Measurements from ENCODE around the gene DTD1. TPM values are rescaled to one million over a fixed set of nuclear protein-coding genes. Genes with fewer than 3 reads are reported as not detected.

The DTD1 gene
- total RNA-seq, 2 experiments from 2014 or later: 31.9 to 33.5 TPM

GRCh38 chr20:18580012-18580411, 7.8 kb upstream of the DTD1 start:
- no peaks in the 10 kb centered on the region for H3K9me3 Mint-ChIP-seq (ENCODE audit: low read depth)
- ATAC-seq: no peak
- no peak overlapping the region for H3K27ac Mint-ChIP-seq
- H3K4me1 Mint-ChIP-seq: peaks cover 4% of the 10 kb centered on the region
- DNase-seq: no peak
- CTCF ChIA-PET: interaction anchor here (1.1 kb wide), 1 partner anchor 65 kb away, joined by 4 read pairs; no protein-coding TSS in a partner anchor
- H3K36me3 Mint-ChIP-seq: no peaks in the 10 kb centered on the region
- H3K27me3 Mint-ChIP-seq: peaks cover 6% of the 10 kb centered on the region
- H3K4me3 Mint-ChIP-seq: no peak overlapping the region

- DNase-seq (no peak), ATAC-seq (no peak)
- no peaks in the 10 kb centered on the region for H3K9me3 Mint-ChIP-seq (ENCODE audit: low read depth)
- H3K4me1 Mint-ChIP-seq: peaks cover 25% of the 10 kb centered on the region
- no peaks in the 10 kb centered on the region for H3K36me3 Mint-ChIP-seq
- peaks cover 12% of the 10 kb centered on the region for H3K27me3 Mint-ChIP-seq
- CTCF ChIA-PET: interaction anchor here (1.4 to 1.5 kb wide), 3 partner anchors 13 to 76 kb away, joined by 3 to 9 read pairs (median 4); no protein-coding TSS in a partner anchor
- H3K27ac Mint-ChIP-seq: no peak overlapping the region
- H3K4me3 Mint-ChIP-seq: no peak overlapping the region
These were observed 2.7 kb upstream of the DTD1 start for GRCh38 chr20:18585134-18585533.

GRCh38 chr20:18588574-18588933, 700 bp downstream of the DTD1 start:
- Mint-ChIP-seq H3K9me3 (ENCODE audit: low read depth) (no peaks in the 10 kb centered on the region), H3K36me3 (no peaks in the 10 kb centered on the region), H3K4me3 (peak overlapping the region; percentile 88), H3K27me3 (peaks cover 12% of the 10 kb centered on the region), H3K27ac (peak overlapping the region; percentile 83), H3K4me1 (peaks cover 25% of the 10 kb centered on the region)
- DNase-seq (no peak), ATAC-seq (no peak)
- CTCF ChIA-PET: interaction anchor here (0.6 to 1.3 kb wide), 5 partner anchors 10 to 180 kb away, joined by 3 to 5 read pairs (median 3); partner anchors contain the start of gene RBBP9

GRCh38 chr20:18589941-18590674, 2.3 kb downstream of the DTD1 start:
- ATAC-seq (no peak), DNase-seq (no peak)
- no peaks in the 10 kb centered on the region for H3K9me3 Mint-ChIP-seq (ENCODE audit: low read depth)
- H3K4me1 Mint-ChIP-seq: peaks cover 25% of the 10 kb centered on the region
- no peak overlapping the region for H3K27ac Mint-ChIP-seq
- peaks cover 4% of the 10 kb centered on the region for H3K27me3 Mint-ChIP-seq
- H3K36me3 Mint-ChIP-seq: no peaks in the 10 kb centered on the region
- no peak overlapping the region for H3K4me3 Mint-ChIP-seq
- CTCF ChIA-PET: interaction anchor here (1.1 to 1.2 kb wide), 3 partner anchors 178 to 204 kb away, joined by 3 to 4 read pairs (median 3); no protein-coding TSS in a partner anchor

- Mint-ChIP-seq H3K9me3 (ENCODE audit: low read depth) (no peaks in the 10 kb centered on the region), H3K36me3 (peaks cover 24% of the 10 kb centered on the region), H3K27ac (no peak overlapping the region), H3K4me1 (no peaks in the 10 kb centered on the region), H3K27me3 (no peaks in the 10 kb centered on the region), H3K4me3 (no peak overlapping the region)
- CTCF ChIA-PET: no interaction called here
- DNase-seq (no peak), ATAC-seq (no peak)
These were observed 8.4 kb downstream of the DTD1 start for GRCh38 chr20:18596270-18596669.

GRCh38 chr20:18609741-18610140, 21.9 kb downstream of the DTD1 start:
- Mint-ChIP-seq H3K9me3 (ENCODE audit: low read depth) (no peaks in the 10 kb centered on the region), H3K36me3 (peaks cover 1% of the 10 kb centered on the region), H3K4me3 (no peak overlapping the region), H3K4me1 (no peaks in the 10 kb centered on the region), H3K27ac (no peak overlapping the region), H3K27me3 (no peaks in the 10 kb centered on the region)
- CTCF ChIA-PET: no interaction called here
- no peak for DNase-seq
- ATAC-seq: no peak

- H3K4me1 Mint-ChIP-seq: no peaks in the 10 kb centered on the region
- H3K36me3 Mint-ChIP-seq: peaks cover 3% of the 10 kb centered on the region
- H3K4me3 Mint-ChIP-seq: no peak overlapping the region
- CTCF ChIA-PET: no interaction called here
- no peak overlapping the region for H3K27ac Mint-ChIP-seq
- no peak for DNase-seq
- no peaks in the 10 kb centered on the region for H3K27me3 Mint-ChIP-seq
- ATAC-seq: no peak
- H3K9me3 Mint-ChIP-seq (ENCODE audit: low read depth): no peaks in the 10 kb centered on the region
These were observed 23.6 kb downstream of the DTD1 start for GRCh38 chr20:18611492-18611891.

GRCh38 chr20:18613553-18613952, 25.7 kb downstream of the DTD1 start:
- Mint-ChIP-seq H3K27me3 (no peaks in the 10 kb centered on the region), H3K36me3 (peaks cover 6% of the 10 kb centered on the region), H3K4me3 (no peak overlapping the region), H3K27ac (no peak overlapping the region), H3K9me3 (ENCODE audit: low read depth) (no peaks in the 10 kb centered on the region), H3K4me1 (no peaks in the 10 kb centered on the region)
- ATAC-seq (no peak), DNase-seq (no peak)
- CTCF ChIA-PET: no interaction called here

GRCh38 chr20:18614244-18614643, 26.4 kb downstream of the DTD1 start:
- ATAC-seq (no peak), DNase-seq (no peak)
- H3K36me3 Mint-ChIP-seq: peaks cover 6% of the 10 kb centered on the region
- no peak overlapping the region for H3K27ac Mint-ChIP-seq
- no peaks in the 10 kb centered on the region for H3K9me3 Mint-ChIP-seq (ENCODE audit: low read depth)
- no peak overlapping the region for H3K4me3 Mint-ChIP-seq
- H3K4me1 Mint-ChIP-seq: no peaks in the 10 kb centered on the region
- CTCF ChIA-PET: no interaction called here
- H3K27me3 Mint-ChIP-seq: no peaks in the 10 kb centered on the region

GRCh38 chr20:18615020-18615650, 27.3 kb downstream of the DTD1 start:
- CTCF ChIA-PET: no interaction called here
- H3K27ac Mint-ChIP-seq: no peak overlapping the region
- H3K4me3 Mint-ChIP-seq: no peak overlapping the region
- no peaks in the 10 kb centered on the region for H3K27me3 Mint-ChIP-seq
- no peaks in the 10 kb centered on the region for H3K4me1 Mint-ChIP-seq
- H3K36me3 Mint-ChIP-seq: peaks cover 5% of the 10 kb centered on the region
- no peaks in the 10 kb centered on the region for H3K9me3 Mint-ChIP-seq (ENCODE audit: low read depth)
- no peak for ATAC-seq
- no peak for DNase-seq

- Mint-ChIP-seq H3K27me3 (no peaks in the 10 kb centered on the region), H3K36me3 (peaks cover 4% of the 10 kb centered on the region), H3K27ac (no peak overlapping the region), H3K9me3 (ENCODE audit: low read depth) (no peaks in the 10 kb centered on the region), H3K4me3 (no peak overlapping the region), H3K4me1 (no peaks in the 10 kb centered on the region)
- no peak for ATAC-seq
- DNase-seq: no peak
- CTCF ChIA-PET: no interaction called here
These were observed 33.1 kb downstream of the DTD1 start for GRCh38 chr20:18621004-18621403.

- Mint-ChIP-seq H3K4me3 (no peak overlapping the region), H3K9me3 (ENCODE audit: low read depth) (peaks cover 2% of the 10 kb centered on the region), H3K27me3 (no peaks in the 10 kb centered on the region), H3K36me3 (peaks cover 3% of the 10 kb centered on the region), H3K27ac (no peak overlapping the region), H3K4me1 (no peaks in the 10 kb centered on the region)
- CTCF ChIA-PET: no interaction called here
- ATAC-seq: no peak
- no peak for DNase-seq
These were observed 35.5 kb downstream of the DTD1 start for GRCh38 chr20:18623156-18623910.

- CTCF ChIA-PET: no interaction called here
- Mint-ChIP-seq H3K36me3 (peaks cover 7% of the 10 kb centered on the region), H3K27me3 (no peaks in the 10 kb centered on the region), H3K9me3 (ENCODE audit: low read depth) (peaks cover 2% of the 10 kb centered on the region), H3K27ac (no peak overlapping the region), H3K4me1 (no peaks in the 10 kb centered on the region), H3K4me3 (no peak overlapping the region)
- no peak for ATAC-seq
- no peak for DNase-seq
These were observed 37.1 kb downstream of the DTD1 start for GRCh38 chr20:18624948-18625347.

Data from activated CD8-positive, alpha-beta memory T cell treated with anti-CD3 and anti-CD28 coated beads, Interleukin-2, amount 10 ng/mL, durations not matched to agents 7 days and 5 days (primary cell).